DMS153 treated with DMSO at 0.1 percent for 48 hours (cell line): ENCODE measurements around the gene GRP.
A peak's percentile ranks its signal among the peaks of the same experiment; 100 is the strongest.

Source experiments
- DNase-seq: peaks from one replicate; lab custom pipeline; 2025; ENCODE audit not compliant: unreplicated experiment; lab: John Stamatoyannopoulos, UW

Gene GRP

GRCh38 chr18:59219672-59220163 lies at the start of gene GRP:
TSS of gene GRP (plus strand) at chr18:59220158. CDS start at chr18:59220266, 108 bp downstream.
- DNase-seq: peak; percentile 59

GRCh38 chr18:59172664-59173249 lies 47.2 kb upstream of the GRP start:
- no peak for DNase-seq

DNA sequence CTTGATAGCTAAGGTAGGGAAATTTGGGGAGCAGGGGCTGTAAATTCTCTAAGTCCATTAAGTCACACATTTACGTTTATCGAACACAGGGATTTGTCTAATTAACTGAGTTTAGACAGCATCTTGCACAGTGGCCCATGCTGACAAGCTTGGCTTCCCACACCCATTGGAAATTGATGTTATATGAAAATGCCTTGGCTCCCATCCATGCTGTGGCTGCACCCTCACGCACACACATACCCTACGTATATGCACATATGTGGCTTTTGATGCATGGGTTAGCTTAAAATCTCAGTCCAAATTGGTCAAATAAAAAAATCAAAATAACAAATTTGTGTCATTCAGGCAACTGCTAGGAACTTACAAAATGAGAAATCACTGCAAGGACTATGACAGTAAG lies 42.5 kb upstream of the GRP start:
- no peak for DNase-seq

- DNase-seq: no peak
Measured at GRCh38 chr18:59180150-59180845, 39.7 kb upstream of the GRP start.

DNA sequence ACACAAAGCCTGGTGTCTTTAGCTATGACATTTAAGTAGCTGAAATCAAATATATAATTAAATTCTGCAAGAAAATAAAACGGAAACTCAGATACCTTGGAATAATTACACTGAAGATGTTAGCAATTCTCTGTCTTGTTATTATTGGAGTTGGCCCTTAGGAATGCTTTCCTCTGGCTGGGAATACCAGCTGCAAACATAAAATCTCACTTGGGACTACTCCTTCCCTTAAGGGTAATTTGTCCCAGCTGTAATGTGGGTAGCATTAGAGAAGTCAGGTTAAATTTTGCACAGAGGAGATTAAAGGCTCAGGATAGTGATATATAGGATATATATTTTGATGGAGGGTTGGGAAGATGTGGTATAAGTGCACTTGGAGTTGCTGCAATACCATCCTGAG lies 37.3 kb upstream of the GRP start:
- no peak for DNase-seq

- no peak for DNase-seq
Measured at GRCh38 chr18:59189008-59189407, 30.9 kb upstream of the GRP start.

DNA sequence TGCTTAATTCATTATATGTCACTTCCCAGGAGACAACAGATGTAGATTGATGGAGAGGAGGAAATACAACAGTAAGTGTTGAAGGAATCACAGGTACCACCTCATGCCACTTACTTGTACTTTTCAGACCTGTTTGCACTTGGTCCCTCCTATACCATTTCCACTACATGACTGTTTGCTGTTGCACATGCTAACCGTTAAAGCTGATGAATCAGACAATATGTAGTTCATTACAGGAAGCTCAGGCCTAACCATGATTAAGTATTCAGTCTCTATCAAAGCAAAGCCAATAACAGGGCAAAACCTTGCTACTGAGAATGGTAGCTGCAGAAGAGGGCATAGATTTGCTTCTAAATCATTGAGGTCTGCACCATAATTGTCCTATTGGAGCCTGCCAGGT lies 30.2 kb upstream of the GRP start:
- no peak for DNase-seq

DNA sequence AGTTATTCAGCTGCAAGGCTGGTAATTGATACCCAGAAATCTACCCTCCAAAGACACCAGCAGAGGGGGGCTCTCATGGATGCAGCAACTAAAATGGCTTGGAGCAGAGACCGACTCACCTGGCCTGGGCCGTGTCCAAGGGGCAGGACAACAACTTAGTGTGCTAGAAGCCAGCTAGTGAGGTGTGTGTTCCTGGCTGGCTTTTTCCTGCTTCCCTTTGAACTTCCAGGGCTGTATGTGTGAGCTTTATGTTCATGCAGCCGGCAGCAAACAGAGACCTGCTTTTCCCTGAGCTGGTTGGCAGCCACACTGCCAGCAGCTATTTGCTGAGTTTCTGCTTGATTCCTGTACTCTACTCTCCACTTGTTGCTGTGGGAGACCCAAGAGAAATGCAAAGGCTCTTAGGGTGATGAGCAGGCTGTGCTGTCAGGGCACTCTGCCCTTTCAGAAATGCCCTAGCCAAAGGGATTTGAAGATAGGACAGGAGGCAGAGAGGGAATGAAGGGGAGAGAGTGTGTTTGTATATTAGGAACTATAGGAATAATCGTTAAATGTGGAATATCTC lies 23.7 kb upstream of the GRP start:
- peak; percentile 17 for DNase-seq

DNA sequence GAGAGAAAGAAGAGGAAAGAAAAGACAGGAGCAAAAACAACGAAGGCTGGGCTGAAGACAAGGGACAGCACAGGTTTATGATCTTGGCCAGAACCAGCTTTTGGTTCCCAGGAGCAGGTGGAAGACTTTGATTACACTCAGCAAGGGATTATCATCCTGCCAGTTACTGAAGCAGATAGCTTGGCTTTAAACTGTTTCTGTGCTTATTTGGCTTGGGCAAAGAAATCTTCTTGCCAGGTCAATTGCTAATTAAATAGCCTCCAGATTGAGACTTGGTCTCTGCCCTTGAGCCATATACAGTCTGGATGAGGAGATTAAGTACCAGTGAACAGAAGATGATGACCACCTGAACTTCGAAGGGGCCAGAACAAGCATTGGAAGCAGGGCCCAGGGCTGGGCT lies 22.3 kb upstream of the GRP start:
- DNase-seq: no peak

DNA sequence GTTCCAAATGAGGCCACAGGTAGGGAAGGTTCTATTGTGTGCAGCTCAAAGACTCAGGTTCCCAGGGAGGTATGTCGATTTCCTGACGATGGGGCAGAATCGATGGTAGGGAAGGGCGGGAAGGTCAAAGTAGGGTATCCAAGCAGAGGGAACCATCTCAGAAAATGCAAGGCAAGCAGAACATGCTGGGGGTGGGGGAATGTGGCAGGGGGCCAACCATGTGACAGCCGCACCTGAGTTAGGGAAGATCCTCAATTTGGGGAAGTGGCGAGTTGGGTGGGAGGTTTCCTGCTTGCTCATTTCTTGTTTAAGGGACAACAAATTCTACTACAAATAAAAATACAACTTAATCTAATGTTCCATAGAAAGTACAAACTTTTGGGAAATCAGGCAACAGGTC lies 21.7 kb upstream of the GRP start:
- no peak for DNase-seq

DNA sequence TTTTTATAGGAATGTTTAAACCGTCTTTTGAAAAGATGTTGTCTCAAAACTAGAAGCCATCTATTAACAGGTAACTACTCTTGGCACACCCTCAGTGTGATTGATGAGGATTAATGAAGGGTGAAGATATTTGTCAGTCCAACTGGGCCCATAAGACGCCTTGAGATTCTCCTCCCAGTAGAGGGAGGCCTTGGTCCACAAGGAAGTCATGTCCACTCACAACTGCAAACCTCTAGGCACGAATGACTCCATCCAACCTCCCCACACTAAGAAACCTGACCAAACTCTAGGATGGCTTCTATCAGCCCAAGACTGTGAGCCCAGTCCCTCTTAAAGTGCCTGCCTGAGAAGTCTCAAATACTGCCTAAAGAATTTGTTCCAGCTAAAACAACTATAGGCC lies 19.2 kb upstream of the GRP start:
- DNase-seq: no peak

GRCh38 chr18:59202258-59202820 lies 17.6 kb upstream of the GRP start:
- DNase-seq: no peak

DNA sequence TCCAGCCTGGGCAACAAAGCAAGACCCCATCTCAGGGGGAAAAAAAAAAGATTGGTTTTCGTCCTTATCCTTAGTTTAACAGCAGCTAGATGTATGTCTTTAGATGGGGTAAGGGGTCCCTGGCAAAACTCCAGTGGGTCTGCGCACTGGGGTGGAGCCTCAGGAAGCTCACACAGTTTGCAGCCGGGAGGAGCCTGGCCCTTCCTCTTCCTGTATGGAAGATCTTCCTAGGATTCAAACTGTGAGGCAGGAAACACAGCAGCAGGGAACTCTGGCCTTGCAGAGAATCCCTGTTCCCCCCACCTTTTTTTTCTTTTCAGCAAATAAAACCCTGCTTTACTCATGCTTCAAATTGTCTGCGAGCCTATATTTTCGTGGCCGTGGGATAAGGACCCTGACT lies 12.5 kb upstream of the GRP start:
- DNase-seq: no peak

DNA sequence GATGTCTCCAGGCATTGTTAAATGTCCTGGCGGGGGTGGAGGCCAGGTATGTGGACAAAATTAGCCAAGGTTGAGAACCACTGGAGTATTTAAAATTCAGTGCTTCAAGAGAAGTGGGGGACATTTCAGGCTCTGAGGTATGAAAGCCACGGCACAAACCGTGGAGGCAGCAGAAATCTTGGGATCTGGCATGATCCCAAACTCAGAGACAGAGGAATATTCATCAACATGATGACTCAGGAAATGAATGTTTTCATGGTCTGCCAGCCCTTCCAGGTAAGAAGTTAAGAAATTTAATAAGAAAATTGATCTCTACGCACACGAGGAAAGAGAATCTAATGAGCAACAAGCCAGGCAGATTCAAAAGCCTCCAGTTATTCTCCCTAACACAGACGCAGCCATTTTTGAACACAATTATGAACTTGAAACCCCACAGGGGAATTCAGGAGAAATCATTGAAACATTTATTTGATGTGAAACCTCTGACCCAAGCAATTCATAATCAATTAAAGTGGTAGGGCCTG lies 11.3 kb upstream of the GRP start:
- no peak for DNase-seq

DNA sequence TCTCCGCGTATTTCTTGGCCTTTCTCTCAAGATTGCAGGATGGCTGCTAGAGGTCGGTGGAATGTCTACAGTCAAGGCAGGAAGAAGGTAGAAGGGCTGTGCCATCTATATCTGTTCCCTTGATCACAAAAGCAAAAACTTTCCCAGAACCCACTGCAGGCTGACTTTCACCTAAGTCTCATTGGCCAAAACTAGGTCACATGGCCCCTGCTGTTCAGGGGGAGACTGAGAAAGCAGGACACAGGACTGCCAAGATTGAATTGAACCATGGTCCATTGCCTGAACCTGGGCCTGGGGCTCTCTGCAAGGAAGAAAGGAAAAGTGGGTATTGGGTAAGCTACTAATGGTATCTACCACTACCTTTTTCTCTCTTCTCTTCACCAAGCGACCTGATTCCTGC lies 9.7 kb upstream of the GRP start:
- no peak for DNase-seq

DNA sequence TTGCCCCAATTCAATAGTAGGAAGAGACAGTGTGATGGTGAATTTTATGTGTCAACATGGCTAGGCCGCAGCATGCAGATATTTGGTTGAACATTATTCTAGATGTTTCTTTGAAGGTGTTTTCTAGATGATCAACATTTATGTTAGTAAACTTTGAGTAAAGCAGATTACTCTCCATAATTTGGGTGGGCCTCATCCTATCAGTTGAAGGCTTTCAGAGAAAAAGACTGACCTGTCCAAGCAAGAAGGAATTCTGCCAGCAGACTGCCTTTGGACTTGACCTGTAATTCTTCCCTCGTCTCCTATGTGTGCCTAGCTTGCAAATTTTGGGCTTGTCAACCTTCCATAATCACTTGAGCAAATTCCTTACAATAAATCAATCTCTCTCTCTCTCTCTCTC lies 8.3 kb upstream of the GRP start:
- DNase-seq: no peak

GRCh38 chr18:59218018-59218417 lies 1.9 kb upstream of the GRP start:
- DNase-seq: peak; percentile 57

DNA sequence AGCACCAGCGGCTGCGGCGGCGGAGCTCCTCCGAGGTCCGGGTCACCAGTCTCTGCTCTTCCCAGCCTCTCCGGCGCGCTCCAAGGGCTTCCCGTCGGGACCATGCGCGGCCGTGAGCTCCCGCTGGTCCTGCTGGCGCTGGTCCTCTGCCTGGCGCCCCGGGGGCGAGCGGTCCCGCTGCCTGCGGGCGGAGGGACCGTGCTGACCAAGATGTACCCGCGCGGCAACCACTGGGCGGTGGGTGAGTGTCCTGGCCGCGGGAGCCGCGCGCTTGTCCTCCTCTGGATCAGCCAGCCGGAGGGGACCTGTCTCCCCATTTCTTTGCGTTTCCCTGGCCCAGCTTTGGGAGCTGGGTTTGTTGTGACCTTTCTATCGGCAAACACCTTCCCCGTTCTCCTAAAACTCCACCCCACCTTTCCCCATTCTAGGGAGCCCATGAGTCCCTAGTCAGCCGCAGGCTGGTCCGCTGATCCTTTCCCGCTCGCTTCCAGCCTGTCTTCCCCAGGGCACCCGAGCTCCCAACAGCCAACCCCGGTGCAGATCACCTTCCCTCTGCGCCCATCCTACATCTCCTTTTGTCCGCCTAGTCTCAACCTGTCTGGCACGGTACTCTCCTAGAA lies 316 bp downstream of the GRP start:
- no peak for DNase-seq

DNA sequence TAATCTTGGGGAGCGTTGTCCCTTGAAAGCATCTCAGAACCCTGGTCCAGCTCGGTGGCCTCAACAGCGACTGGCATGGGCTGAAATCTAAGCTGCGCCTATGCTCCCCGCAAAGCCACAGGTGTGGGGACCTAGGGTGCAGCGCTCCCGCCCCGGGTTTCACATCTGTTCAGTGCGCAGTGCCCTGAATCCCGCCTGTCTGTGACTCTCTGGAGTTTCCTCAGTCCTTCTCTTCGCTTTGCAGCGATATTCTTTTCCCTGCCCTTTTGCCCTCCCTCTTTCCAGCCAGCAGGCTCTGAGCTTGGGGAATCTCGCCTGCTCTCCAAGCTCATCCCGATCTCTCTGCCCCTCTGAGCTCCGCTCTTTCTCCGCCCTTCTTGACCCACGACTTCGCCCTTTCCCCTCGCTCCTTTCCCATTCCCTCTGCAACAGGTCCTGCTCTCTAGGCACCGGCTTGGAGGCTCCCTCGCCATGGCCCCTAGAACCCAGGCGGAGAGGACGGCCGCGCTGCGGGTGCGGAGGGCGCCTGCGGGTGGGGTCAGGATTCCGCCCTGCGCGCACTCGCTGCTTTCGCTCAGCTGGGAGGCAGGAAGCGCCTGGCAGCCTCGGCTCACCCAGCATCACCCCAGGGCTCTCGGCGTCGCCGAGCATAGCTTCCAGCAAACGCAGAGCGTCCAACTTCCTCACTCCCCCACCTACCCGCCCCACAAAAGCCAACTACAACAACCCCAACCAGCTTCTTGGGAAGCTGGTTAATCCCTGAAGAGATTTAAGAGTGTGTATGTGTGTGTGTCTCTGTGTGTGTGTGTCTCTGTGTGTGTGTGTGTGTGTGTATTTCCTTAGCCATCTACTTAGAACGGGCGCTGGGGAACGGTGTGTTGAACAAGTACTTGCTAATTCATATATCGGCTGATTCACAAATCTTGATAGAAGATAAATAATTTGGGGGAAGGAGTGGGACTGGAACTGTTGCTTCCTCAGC lies 1.1 kb downstream of the GRP start:
- peak; percentile 33 for DNase-seq

GRCh38 chr18:59222341-59222740 lies 2.4 kb downstream of the GRP start:
- DNase-seq: no peak
